Measurements from ENCODE around the gene DEFB108B.
"Not testable (repeated sequence)": the region's sequence is repeated elsewhere in the genome, so short reads cannot be mapped to it uniquely, and the experiment has no call there.

Gene DEFB108B

DNA sequence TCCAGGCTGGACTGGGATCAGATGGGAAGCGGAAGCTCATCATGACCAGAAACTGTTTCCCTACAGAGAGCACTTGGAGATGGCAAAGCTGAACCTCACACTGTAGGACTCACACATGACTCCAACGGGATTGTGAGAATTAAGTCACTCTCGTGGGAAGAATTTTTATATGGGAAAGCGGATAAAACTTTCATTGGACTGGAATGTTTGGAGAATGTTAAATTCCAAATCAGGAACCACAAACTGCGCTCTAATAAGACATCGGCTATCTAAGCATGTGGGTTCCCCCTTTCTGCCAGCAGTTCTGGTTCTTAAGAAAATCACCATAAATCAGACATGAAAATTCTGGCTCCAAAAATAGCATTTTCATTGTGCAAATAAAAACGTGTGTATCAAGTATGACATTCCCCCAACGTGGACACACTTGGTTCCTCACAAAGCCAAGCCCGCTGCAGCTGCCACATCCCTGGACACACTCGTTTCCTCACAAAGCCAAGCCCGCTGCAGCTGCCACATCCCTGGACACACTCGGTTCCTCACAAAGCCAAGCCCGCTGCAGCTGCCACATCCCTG, 33.4 kb upstream of the DEFB108B start:
- not testable (repeated sequence) for H3K27me3 ChIP-seq (ENCODE audit: control insufficient read depth, insufficient read depth, low read length); H3K9ac ChIP-seq (ENCODE audit: low read length); H3K27ac ChIP-seq (ENCODE audit: low read depth, low read length); H3K4me1 ChIP-seq (ENCODE audit: control insufficient read depth, insufficient read depth, low read length); H3K4me3 ChIP-seq (ENCODE audit: low read length); H3K36me3 ChIP-seq (ENCODE audit: control insufficient read depth, insufficient read depth, low read length)

DNA sequence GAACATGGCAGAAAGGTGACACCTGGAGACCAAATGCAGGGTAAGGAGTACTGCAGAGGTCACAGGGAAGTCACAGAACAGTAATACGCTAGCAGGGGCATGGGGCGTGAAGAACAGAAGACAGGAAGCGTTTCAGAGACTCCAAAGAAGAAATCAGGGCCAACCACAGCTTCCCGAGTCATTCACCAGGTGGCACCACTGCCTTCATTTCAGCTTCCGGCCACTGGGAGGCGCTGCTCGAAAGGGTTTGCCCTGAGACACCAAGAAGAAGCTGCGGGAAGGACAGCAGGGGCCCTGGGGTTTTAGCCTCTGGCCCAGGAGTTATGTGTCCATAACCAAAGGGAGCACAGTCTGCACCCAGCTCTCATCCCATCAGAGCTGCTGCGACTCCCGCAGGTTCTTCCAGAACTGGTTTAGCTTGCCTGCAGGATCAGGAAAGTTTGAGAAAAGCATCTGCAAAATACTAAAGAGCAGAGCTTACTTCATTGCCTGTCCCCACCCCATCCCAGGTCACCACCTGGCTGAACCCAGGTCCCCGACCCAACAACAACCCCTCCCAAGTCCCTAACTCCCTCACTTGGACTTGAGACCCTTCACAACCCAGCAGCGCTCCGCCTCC, 32.6 kb upstream of the DEFB108B start:
- H3K4me1 ChIP-seq (ENCODE audit: control insufficient read depth, insufficient read depth, low read length); H3K9ac ChIP-seq (ENCODE audit: low read length); H3K4me3 ChIP-seq (ENCODE audit: low read length); H3K27me3 ChIP-seq (ENCODE audit: control insufficient read depth, insufficient read depth, low read length); H3K27ac ChIP-seq (ENCODE audit: low read depth, low read length); H3K36me3 ChIP-seq (ENCODE audit: control insufficient read depth, insufficient read depth, low read length): not testable (repeated sequence)

DNA sequence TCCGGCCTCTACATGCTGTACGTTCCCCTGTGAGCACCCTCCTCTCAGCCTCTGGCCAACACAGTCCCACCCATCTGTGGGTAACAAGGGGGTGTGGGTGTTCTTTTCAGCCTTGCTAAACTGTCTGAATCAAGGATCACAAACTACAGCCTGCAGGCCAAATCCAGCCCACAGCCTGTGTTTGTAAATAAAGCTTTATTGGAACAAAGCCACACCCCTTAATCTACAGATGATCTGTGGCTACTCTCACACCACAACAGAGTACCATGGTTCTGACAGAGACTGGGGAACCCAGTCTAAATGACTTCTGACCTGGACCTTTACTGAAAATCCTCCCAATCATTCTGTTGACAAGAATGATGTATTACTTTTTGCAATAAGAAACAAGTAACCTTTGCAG, 32.0 kb upstream of the DEFB108B start:
- H3K4me1 ChIP-seq (ENCODE audit: control insufficient read depth, insufficient read depth, low read length); H3K4me3 ChIP-seq (ENCODE audit: low read length); H3K27me3 ChIP-seq (ENCODE audit: control insufficient read depth, insufficient read depth, low read length); H3K27ac ChIP-seq (ENCODE audit: low read depth, low read length); H3K9ac ChIP-seq (ENCODE audit: low read length); H3K36me3 ChIP-seq (ENCODE audit: control insufficient read depth, insufficient read depth, low read length): not testable (repeated sequence)

- H3K27me3 ChIP-seq (ENCODE audit: control insufficient read depth, insufficient read depth, low read length); H3K4me1 ChIP-seq (ENCODE audit: control insufficient read depth, insufficient read depth, low read length); H3K36me3 ChIP-seq (ENCODE audit: control insufficient read depth, insufficient read depth, low read length); H3K9ac ChIP-seq (ENCODE audit: low read length); H3K4me3 ChIP-seq (ENCODE audit: low read length); H3K27ac ChIP-seq (ENCODE audit: low read depth, low read length): not testable (repeated sequence)
Observed at GRCh38 chr11:71802874-71803273, 30.1 kb upstream of the DEFB108B start.

- not testable (repeated sequence) for H3K4me1 ChIP-seq (ENCODE audit: control insufficient read depth, insufficient read depth, low read length); H3K4me3 ChIP-seq (ENCODE audit: low read length); H3K27me3 ChIP-seq (ENCODE audit: control insufficient read depth, insufficient read depth, low read length); H3K9ac ChIP-seq (ENCODE audit: low read length); H3K27ac ChIP-seq (ENCODE audit: low read depth, low read length); H3K36me3 ChIP-seq (ENCODE audit: control insufficient read depth, insufficient read depth, low read length)
Observed at GRCh38 chr11:71804158-71804947, 28.6 kb upstream of the DEFB108B start.

DNA sequence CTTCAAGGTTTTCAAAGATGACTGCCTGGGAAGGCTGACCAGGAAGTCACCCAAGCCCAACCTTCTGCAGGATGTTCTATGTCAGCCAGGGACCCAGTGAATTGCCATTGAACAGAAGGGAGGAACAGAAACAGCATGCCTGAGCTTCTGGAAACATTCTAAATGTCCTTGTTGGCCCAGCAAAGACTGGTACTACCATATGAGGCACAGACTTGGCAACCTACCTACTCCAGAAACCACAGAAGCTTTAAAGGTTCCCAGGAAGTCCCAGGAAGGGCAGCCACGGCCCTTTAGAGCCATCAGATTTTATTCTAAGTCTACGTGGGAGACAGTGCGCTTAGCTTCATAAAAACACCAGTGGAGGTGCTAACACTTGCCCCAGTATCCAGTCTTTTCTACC, 20.5 kb upstream of the DEFB108B start:
- not testable (repeated sequence) for H3K9ac ChIP-seq (ENCODE audit: low read length); H3K27ac ChIP-seq (ENCODE audit: low read depth, low read length); H3K36me3 ChIP-seq (ENCODE audit: control insufficient read depth, insufficient read depth, low read length); H3K4me1 ChIP-seq (ENCODE audit: control insufficient read depth, insufficient read depth, low read length); H3K4me3 ChIP-seq (ENCODE audit: low read length); H3K27me3 ChIP-seq (ENCODE audit: control insufficient read depth, insufficient read depth, low read length)

GRCh38 chr11:71813481-71814355, 19.3 kb upstream of the DEFB108B start:
- Histone ChIP-seq H3K4me3 (ENCODE audit: low read length) (peak overlapping the region; percentile 46), H3K27ac (ENCODE audit: low read depth, low read length) (peak overlapping the region; percentile 40)
- H3K9ac ChIP-seq (ENCODE audit: low read length); H3K4me1 ChIP-seq (ENCODE audit: control insufficient read depth, insufficient read depth, low read length); H3K36me3 ChIP-seq (ENCODE audit: control insufficient read depth, insufficient read depth, low read length); H3K27me3 ChIP-seq (ENCODE audit: control insufficient read depth, insufficient read depth, low read length): not testable (repeated sequence)

DNA sequence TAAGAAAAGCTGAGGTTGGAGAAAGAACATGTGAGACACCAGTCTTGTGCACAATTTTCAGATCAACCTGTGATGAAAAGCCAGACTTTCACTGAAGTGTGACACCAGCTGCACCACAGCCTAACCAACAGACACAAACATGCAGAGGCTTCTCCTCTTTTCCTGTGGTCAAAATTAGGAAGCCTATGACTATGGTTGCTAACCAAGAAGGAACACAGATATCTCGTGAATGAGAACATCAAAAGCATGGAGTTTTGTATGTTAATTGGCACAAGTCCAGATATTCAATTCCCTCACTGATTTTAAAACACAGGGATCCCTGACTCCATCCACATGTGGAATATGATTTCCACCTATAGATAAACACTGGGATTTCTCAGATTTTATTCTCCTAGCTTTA, 11.5 kb upstream of the DEFB108B start:
- not testable (repeated sequence) for H3K4me1 ChIP-seq (ENCODE audit: control insufficient read depth, insufficient read depth, low read length); H3K4me3 ChIP-seq (ENCODE audit: low read length); H3K27me3 ChIP-seq (ENCODE audit: control insufficient read depth, insufficient read depth, low read length); H3K36me3 ChIP-seq (ENCODE audit: control insufficient read depth, insufficient read depth, low read length); H3K9ac ChIP-seq (ENCODE audit: low read length); H3K27ac ChIP-seq (ENCODE audit: low read depth, low read length)

DNA sequence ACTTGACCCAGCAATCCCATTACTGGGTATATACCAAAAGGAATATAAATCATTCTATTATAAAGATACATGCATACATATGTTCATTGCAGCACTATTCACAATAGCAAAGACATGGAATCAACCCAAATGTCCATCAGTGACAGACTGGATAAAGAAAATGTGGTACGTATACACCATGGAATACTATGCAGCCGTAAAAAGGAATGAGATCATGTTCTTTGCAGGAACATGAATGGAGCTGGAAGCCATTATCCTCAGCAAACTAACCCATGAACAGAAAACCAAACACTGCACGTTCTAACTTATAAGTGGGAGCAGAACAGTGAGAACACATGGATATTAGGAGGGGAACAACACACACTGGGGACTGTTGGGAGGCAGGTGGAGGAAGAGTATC, 3.8 kb upstream of the DEFB108B start:
- not testable (repeated sequence) for H3K27ac ChIP-seq (ENCODE audit: low read depth, low read length); H3K9ac ChIP-seq (ENCODE audit: low read length); H3K4me1 ChIP-seq (ENCODE audit: control insufficient read depth, insufficient read depth, low read length); H3K27me3 ChIP-seq (ENCODE audit: control insufficient read depth, insufficient read depth, low read length); H3K36me3 ChIP-seq (ENCODE audit: control insufficient read depth, insufficient read depth, low read length); H3K4me3 ChIP-seq (ENCODE audit: low read length)

DNA sequence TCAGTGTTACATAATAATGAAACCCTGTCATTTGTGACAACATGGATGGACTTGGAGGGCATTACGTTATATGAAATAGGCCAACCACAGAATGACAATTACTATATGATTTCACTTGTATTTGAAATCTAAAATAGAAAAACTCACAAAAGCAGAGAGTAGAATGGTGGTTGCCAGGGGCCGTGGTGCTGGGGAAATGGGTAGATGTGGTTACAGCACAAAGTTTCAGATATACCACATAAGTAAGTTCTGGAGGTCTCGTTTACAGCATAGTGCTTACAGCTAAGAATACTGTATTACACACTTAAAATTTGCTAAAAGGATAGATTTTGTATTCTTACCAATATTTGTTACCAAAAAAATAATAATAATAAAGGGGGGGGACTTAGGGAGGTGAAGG, 3.3 kb upstream of the DEFB108B start:
- not testable (repeated sequence) for H3K9ac ChIP-seq (ENCODE audit: low read length); H3K27me3 ChIP-seq (ENCODE audit: control insufficient read depth, insufficient read depth, low read length); H3K4me1 ChIP-seq (ENCODE audit: control insufficient read depth, insufficient read depth, low read length); H3K27ac ChIP-seq (ENCODE audit: low read depth, low read length); H3K4me3 ChIP-seq (ENCODE audit: low read length); H3K36me3 ChIP-seq (ENCODE audit: control insufficient read depth, insufficient read depth, low read length)

DNA sequence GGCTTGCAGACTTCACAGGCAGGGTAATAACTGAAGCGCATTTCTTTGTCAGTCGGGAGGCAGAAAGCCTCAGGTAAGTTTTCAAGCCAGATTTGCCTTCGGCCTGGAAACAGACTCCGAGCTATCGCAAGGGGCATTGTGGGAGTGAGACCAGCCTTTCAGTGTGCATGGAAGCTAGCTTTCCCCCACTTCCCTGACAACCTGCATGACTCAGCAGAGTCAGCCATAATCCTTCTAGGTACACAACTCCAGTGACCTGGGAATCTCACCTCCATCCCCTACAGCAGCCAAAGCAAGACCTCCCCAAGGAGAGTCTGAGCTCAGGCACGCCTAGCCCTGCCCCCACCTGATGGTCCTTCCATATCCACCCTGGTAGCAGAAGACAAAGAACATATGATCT, 9.7 kb downstream of the DEFB108B start:
- H3K27me3 ChIP-seq (ENCODE audit: control insufficient read depth, insufficient read depth, low read length); H3K27ac ChIP-seq (ENCODE audit: low read depth, low read length); H3K9ac ChIP-seq (ENCODE audit: low read length); H3K4me3 ChIP-seq (ENCODE audit: low read length); H3K4me1 ChIP-seq (ENCODE audit: control insufficient read depth, insufficient read depth, low read length); H3K36me3 ChIP-seq (ENCODE audit: control insufficient read depth, insufficient read depth, low read length): not testable (repeated sequence)

GRCh38 chr11:71843355-71843754, 10.4 kb downstream of the DEFB108B start:
- H3K36me3 ChIP-seq (ENCODE audit: control insufficient read depth, insufficient read depth, low read length); H3K4me3 ChIP-seq (ENCODE audit: low read length); H3K27ac ChIP-seq (ENCODE audit: low read depth, low read length); H3K27me3 ChIP-seq (ENCODE audit: control insufficient read depth, insufficient read depth, low read length); H3K9ac ChIP-seq (ENCODE audit: low read length); H3K4me1 ChIP-seq (ENCODE audit: control insufficient read depth, insufficient read depth, low read length): not testable (repeated sequence)
